ENCODE measurements around the gene B3GALNT2. TPM values are rescaled to one million over a fixed set of nuclear protein-coding genes. Genes with fewer than 3 reads are reported as not detected.
"Not testable (repeated sequence)": the region's sequence is repeated elsewhere in the genome, so short reads cannot be mapped to it uniquely, and the experiment has no call there.

B3GALNT2 gene
- total RNA-seq, 1 donor from 2014 or later: 20.3 TPM

GRCh38 chr1:235503403-235504121, 690 bp downstream of the B3GALNT2 start:
- DNase-seq: peak; percentile 28

GRCh38 chr1:235502601-235503402, 1.4 kb downstream of the B3GALNT2 start:
- DNase-seq: no peak

- DNase-seq: no peak
These were observed 3.2 kb downstream of the B3GALNT2 start for GRCh38 chr1:235500971-235501540.

- DNase-seq: no peak
These were observed 8.7 kb downstream of the B3GALNT2 start for GRCh38 chr1:235495551-235495950.

- DNase-seq: no peak
These were observed 9.2 kb downstream of the B3GALNT2 start for GRCh38 chr1:235495030-235495429.

- DNase-seq: no peak
These were observed 9.7 kb downstream of the B3GALNT2 start for GRCh38 chr1:235494531-235494930.

GRCh38 chr1:235491644-235492043, 12.6 kb downstream of the B3GALNT2 start:
- no peak for DNase-seq

- no peak for DNase-seq
These were observed 17.9 kb downstream of the B3GALNT2 start for GRCh38 chr1:235486321-235486720.

- DNase-seq: no peak
These were observed 18.7 kb downstream of the B3GALNT2 start for GRCh38 chr1:235485558-235485957.

- DNase-seq: no peak
These were observed 21.2 kb downstream of the B3GALNT2 start for GRCh38 chr1:235483090-235483489.

GRCh38 chr1:235473806-235474205, 30.4 kb downstream of the B3GALNT2 start:
- no peak for DNase-seq

- DNase-seq: no peak
These were observed 33.4 kb downstream of the B3GALNT2 start for GRCh38 chr1:235470741-235471439.

- not testable (repeated sequence) for DNase-seq
These were observed 34.4 kb downstream of the B3GALNT2 start for GRCh38 chr1:235469897-235470296.

GRCh38 chr1:235468970-235469369, 35.3 kb downstream of the B3GALNT2 start:
- DNase-seq: no peak

GRCh38 chr1:235468004-235468403, 36.2 kb downstream of the B3GALNT2 start:
- no peak for DNase-seq

- no peak for DNase-seq
These were observed 39.2 kb downstream of the B3GALNT2 start for GRCh38 chr1:235465066-235465465.

GRCh38 chr1:235462832-235463231, 41.4 kb downstream of the B3GALNT2 start:
- DNase-seq: not testable (repeated sequence)

GRCh38 chr1:235461954-235462353, 42.3 kb downstream of the B3GALNT2 start:
- no peak for DNase-seq

GRCh38 chr1:235460770-235461169, 43.5 kb downstream of the B3GALNT2 start:
- DNase-seq: no peak

GRCh38 chr1:235457856-235458255, 46.4 kb downstream of the B3GALNT2 start:
- not testable (repeated sequence) for DNase-seq

GRCh38 chr1:235455823-235456222, 48.4 kb downstream of the B3GALNT2 start:
- DNase-seq: no peak

GRCh38 chr1:235455097-235455496, 49.2 kb downstream of the B3GALNT2 start:
- no peak for DNase-seq

GRCh38 chr1:235454021-235454420, 50.2 kb downstream of the B3GALNT2 start:
- no peak for DNase-seq
